NCI-H1417 (cell line): ENCODE measurements around the gene CPXM2.

ENCODE experiments used
- DNase-seq, 3 experiments: peaks; one replicate each; lab custom pipeline; 2025; lab: John Stamatoyannopoulos, UW

The CPXM2 gene

GRCh38 chr10:123904834-123905409 is 13.3 kb upstream of the CPXM2 start:
- peak in 2 of 3 experiments; percentile 13 to 23 for DNase-seq

GRCh38 chr10:123903621-123904020 is 12.0 kb upstream of the CPXM2 start:
- DNase-seq = no peak

DNA sequence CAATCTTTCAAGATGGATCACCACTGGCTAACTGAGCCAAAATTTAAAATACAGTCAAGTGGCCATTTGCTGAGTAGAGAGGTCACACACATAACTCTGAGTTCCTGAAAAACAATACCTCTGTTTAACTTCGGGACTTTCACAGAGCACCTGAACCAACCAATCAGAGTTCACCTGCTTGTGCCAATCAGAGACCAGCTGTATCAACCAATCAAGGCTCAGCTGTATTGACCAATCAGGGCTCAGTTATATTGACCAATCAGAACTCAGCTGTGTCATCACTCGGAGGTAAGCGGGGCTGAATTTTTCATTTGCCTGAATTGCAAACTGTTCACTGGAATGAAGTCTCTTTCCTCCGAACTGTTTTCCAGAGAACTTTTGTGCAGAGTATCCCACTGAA is 10.0 kb upstream of the CPXM2 start:
- DNase-seq = no peak

DNA sequence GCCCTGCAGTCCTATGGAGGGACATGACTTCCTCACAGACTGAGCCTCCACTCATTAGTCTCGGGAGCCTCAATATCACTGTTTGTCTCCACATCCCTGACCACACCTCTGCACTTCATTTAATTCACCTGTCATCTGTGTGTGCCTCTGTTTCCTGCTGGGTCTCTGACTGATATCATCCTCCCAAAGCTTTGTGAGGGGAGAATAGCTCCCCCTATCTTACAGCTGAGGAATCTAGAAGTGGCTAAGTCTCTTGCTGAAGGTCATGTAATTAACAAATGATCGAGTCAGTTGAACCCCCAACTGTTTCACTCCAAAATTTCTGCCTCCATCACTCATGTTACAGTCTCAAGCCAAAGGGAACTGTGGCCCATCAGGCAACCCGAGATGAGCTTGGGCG is 5.5 kb upstream of the CPXM2 start:
- DNase-seq = no peak

DNA sequence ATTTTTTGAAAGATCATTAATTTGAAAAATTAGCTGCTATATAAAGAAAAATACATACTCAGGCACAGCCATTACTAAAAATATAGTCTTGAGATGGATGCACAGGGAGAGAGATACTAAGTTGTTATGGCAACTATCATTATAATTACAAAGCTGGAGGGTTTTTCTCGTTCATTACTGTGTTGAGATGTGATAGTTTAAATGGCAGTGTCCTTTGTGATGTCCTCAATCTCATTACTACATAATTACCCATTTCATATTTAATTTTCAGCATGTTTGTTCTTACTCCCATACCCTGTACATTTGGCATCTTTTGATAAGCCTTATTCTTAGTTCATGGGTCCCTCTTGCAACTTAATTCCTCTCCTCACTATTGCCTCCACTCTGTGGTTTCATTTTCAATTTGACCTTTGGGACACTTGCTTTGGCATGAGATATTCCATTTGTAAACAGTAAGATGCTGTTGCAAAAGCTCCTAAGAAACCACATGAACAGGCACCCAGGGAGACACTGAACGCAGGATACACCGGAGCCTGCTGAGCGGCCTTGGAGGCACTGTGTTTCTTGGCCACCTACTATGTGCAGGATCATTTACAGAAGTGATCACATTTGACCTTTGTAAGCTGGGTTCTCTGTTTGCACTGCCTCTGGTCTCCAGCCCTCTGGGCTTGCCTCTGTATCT is 4.8 kb upstream of the CPXM2 start:
- DNase-seq = peak in 2 of 3 experiments; percentile 29 to 86

- no peak for DNase-seq
Observed at GRCh38 chr10:123893651-123894050, 2.0 kb upstream of the CPXM2 start.

- no peak for DNase-seq
Observed at GRCh38 chr10:123890756-123891143, 857 bp downstream of the CPXM2 start.

DNA sequence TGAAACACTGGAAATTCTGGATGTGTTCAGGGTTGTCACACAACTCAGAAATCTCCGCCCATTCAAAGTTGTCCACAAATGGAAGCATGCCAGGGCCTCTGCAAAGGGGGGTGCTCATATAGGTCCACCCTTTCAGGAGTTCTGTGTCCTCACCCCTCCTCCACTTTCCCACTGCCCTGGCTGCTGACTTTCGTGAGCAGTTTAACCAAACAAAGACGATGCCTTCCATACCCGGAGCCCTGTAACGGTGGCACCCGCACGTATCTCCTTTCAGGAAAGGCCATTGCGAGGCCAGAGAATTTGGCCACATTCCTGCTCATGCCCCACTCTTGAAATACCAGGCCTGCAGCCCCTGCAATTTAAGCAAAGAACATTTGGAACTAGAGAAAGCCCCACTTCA is 1.4 kb downstream of the CPXM2 start:
- DNase-seq = no peak

GRCh38 chr10:123889821-123890220 is 1.8 kb downstream of the CPXM2 start:
- DNase-seq = no peak

GRCh38 chr10:123888751-123889150 is 2.9 kb downstream of the CPXM2 start:
- peak in 1 of 3 experiments; percentile 5 for DNase-seq

DNA sequence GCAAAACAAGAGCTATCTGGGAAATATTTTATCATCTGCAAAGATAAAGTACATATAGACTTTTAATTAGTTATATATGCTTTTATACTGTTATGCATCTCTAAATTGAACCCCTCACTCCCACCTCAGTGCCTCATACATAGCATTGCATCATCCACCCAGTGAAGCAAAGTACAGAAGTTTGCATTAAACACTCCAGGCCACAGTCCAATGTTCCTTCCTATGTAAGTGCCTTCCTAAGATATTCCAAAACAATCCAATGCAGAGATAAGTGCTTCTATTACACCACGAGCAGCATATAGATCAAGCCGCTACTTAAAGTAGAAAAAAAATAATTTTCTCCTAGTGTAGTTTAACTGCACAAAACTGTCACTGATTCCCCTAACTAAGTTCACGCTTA is 3.4 kb downstream of the CPXM2 start:
- no peak for DNase-seq

- no peak for DNase-seq
Observed at GRCh38 chr10:123886292-123886691, 5.3 kb downstream of the CPXM2 start.

DNA sequence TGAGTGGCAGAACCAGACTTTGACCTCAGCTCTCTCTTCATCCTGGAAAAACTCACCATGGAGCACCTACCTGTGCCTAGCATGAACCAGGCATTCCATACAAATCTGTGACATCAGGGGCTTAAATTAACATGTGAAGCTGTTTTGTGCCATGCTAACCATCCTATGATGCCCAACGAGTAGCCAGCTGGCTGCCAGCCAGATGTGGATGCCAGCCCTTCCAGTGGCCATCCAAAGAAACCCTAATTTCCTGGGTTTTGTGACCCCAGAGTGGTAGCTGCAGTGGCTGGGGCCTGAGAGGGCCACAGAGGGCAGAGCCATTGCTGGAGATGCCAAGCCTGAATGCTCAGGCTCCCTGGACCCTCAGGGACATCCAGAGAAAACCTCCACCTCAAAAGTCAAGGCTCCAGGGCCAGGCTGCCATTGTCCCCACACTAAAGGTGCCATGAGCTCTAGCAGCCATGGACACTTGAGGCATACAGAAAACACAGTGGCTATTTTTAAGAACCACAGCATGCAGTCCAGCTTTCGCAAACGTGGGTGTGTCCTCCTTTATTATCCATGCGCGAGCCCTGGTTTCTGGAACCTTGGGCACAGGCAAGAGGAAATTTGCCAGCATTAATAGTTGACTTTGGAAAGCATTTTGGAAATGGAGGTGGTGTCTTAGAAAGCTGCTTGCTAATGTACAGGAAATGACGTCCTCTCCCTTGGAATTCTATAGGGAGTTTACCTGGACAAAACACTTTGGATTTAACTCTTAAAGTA is 6.0 kb downstream of the CPXM2 start:
- DNase-seq = peak in 2 of 3 experiments; percentile 2 to 9

DNA sequence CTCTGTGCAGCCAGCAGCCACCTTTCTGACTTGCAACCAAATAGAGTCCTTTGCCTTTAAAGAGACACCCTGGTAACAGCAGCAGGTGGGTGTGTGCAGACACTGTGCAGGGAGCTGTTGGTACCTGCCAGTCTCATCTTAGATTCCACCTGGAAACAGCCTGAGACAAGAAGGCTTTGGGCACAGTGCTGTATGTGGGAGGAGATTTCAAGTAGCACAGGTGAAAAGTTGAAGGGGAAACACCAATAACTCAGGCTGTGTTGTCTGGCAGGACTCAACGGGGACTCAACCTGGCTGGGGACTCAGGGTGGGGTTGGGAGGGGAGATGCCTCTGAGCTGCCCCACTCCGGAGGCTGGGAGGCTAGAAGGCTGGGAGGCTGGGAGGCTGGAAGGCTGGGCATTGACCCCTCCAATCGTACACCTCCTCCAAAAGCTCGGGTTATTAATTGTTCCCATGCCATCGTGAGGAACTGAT is 6.7 kb downstream of the CPXM2 start:
- peak in 1 of 3 experiments; percentile 38 for DNase-seq

- DNase-seq = no peak
Observed at GRCh38 chr10:123884351-123884906, 7.2 kb downstream of the CPXM2 start.

DNA sequence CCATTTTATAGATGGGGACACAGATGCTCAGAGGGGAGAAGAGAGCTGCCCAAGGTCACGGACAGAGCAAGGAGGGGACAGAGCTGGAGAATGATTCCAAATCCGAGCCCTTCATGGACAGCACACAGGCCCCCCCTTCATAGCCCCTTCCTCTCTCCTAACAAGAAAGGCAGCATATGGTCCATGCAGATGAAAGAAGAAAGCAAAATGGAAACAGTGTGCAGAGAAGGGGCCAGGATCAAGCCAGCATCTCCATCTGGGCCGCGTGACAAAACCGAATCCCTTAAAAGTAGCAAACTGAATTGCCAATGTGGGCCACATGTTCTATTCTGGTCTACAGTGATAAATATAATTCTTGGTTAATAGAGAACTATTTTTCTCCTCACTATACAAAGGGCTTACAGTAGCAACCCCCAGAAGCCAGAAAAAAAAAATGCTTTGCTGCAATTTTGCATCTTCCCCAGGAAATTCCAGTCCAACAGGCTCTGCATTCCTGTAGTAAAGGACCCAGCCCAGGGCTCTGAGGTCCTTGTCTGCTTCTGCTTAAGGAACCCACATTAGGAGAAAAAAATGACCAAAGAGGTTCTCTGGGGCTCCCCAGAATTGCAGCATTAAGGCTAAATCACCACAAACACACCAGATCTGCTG is 7.8 kb downstream of the CPXM2 start:
- DNase-seq = no peak

- no peak for DNase-seq
Observed at GRCh38 chr10:123882681-123883445, 8.7 kb downstream of the CPXM2 start.

- DNase-seq = no peak
Observed at GRCh38 chr10:123882177-123882576, 9.4 kb downstream of the CPXM2 start.

- no peak for DNase-seq
Observed at GRCh38 chr10:123879606-123880257, 11.9 kb downstream of the CPXM2 start.

DNA sequence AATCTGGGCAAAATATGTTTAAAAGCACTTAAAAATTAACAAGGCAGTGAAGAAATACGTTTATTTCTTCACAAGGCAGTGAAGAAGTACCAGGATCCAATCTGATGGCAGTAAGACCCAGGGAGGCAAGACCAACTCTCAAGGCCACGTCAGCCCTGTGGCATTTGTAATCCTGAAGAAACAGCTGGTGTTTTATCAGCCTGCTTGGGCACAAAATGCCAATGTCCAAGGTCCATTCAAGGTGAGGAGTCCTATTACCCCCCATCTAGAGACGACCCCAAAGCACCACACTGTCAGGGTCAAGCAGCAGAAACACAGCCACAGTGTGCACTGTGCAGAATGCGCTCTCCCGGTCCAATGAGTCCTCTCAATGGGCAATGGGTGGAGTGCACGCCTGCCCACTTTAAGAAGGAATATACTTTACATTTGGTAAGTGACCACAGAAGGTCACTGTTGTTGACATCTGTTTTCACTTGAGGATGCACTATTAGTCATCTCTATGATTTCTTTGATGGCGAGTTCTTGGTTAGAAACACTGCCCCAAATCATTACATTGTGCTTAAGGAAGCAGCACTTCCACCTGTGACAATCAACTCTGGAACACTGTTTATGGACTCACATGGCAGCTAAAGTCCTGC is 12.8 kb downstream of the CPXM2 start:
- DNase-seq = no peak
